HAP-1 (cell line): ENCODE data around the gene WNT6.
A peak's percentile ranks its signal among the peaks of the same experiment; 100 is the strongest.

ENCODE experiments used
- DNase-seq, 2 experiments: peaks; one replicate each; pipeline ENCODE4 v3.0.0-alpha.2; 2016 to 2020; ENCODE audit warnings: low spot score in 2 of 2
- H3K27me3 ChIP-seq: fragments of 250-450 bp; sonication (Bioruptor Pico); 2 replicates; pipeline ENCODE4 v1.5.1; 2020; ENCODE audit warnings: low read depth, mild to moderate bottlenecking, moderate library complexity
- H3K36me3 ChIP-seq: fragments of 250-450 bp; sonication (Bioruptor Pico); replicated peaks from 2 replicates; pipeline ENCODE4 v1.5.1; 2020; ENCODE audit warnings: mild to moderate bottlenecking
- H3K4me1 ChIP-seq: fragments of 250-450 bp; sonication (Bioruptor Pico); 2 replicates; pipeline ENCODE4 v1.5.1; 2020; ENCODE audit warnings: mild to moderate bottlenecking
- H3K4me3 ChIP-seq: fragments of 250-450 bp; sonication (Bioruptor Pico); 2 replicates; pipeline ENCODE4 v1.5.1; 2020; ENCODE audit warnings: mild to moderate bottlenecking, moderate library complexity
- H3K9me3 ChIP-seq: fragments of 250-450 bp; sonication (Bioruptor Pico); 2 replicates; pipeline ENCODE4 v1.5.1; 2020; ENCODE audit warnings: mild to moderate bottlenecking, moderate library complexity
- in situ Hi-C: fragments of 300-500 bp; cut with MboI; formaldehyde crosslinking; loops from 3 replicates; pipeline ENCODE4 v1.14.3; 2020; ENCODE audit warnings: low sequenced_read_pairs, inconsistent platforms, mixed read lengths

The WNT6 gene

GRCh38 chr2:218892693-218893348, 33.2 kb downstream of the WNT6 start:
- Histone ChIP-seq H3K4me3 (peak overlapping the region; percentile 22), H3K27me3 (peaks cover 20% of the 10 kb centered on the region), H3K4me1 (peaks cover 7% of the 10 kb centered on the region), H3K36me3 (no peaks in the 10 kb centered on the region), H3K9me3 (no peaks in the 10 kb centered on the region)
- DNase-seq, result peak; percentile 34 to 80
- in situ Hi-C loops, result no loop called here

GRCh38 chr2:218893349-218894150, 33.9 kb downstream of the WNT6 start:
- in situ Hi-C loops, result no loop called here
- Histone ChIP-seq H3K36me3 (no peaks in the 10 kb centered on the region), H3K27me3 (peaks cover 24% of the 10 kb centered on the region), H3K4me1 (peaks cover 7% of the 10 kb centered on the region), H3K9me3 (no peaks in the 10 kb centered on the region), H3K4me3 (peak overlapping the region; percentile 22)
- DNase-seq, result no peak

GRCh38 chr2:218894151-218894879, 34.7 kb downstream of the WNT6 start:
- H3K4me3 ChIP-seq, result no peak overlapping the region
- no peaks in the 10 kb centered on the region for H3K36me3 ChIP-seq
- in situ Hi-C loops, result no loop called here
- peaks cover 7% of the 10 kb centered on the region for H3K4me1 ChIP-seq
- no peak for DNase-seq
- no peaks in the 10 kb centered on the region for H3K9me3 ChIP-seq
- peaks cover 28% of the 10 kb centered on the region for H3K27me3 ChIP-seq

- Histone ChIP-seq H3K4me1 (peaks cover 7% of the 10 kb centered on the region), H3K9me3 (no peaks in the 10 kb centered on the region), H3K36me3 (no peaks in the 10 kb centered on the region), H3K27me3 (peaks cover 32% of the 10 kb centered on the region), H3K4me3 (no peak overlapping the region)
- in situ Hi-C loops, result no loop called here
- no peak for DNase-seq
Measured at GRCh38 chr2:218894880-218895157, 35.2 kb downstream of the WNT6 start.

- H3K9me3 ChIP-seq, result no peaks in the 10 kb centered on the region
- in situ Hi-C loops, result no loop called here
- H3K4me1 ChIP-seq, result peaks cover 7% of the 10 kb centered on the region
- no peak overlapping the region for H3K4me3 ChIP-seq
- DNase-seq, result no peak
- no peaks in the 10 kb centered on the region for H3K36me3 ChIP-seq
- peaks cover 32% of the 10 kb centered on the region for H3K27me3 ChIP-seq
Measured at GRCh38 chr2:218895326-218895725, 35.7 kb downstream of the WNT6 start.

- Histone ChIP-seq H3K27me3 (peaks cover 35% of the 10 kb centered on the region), H3K9me3 (no peaks in the 10 kb centered on the region), H3K4me3 (no peak overlapping the region), H3K36me3 (no peaks in the 10 kb centered on the region), H3K4me1 (peaks cover 7% of the 10 kb centered on the region)
- no peak for DNase-seq
- in situ Hi-C loops, result no loop called here
Measured at GRCh38 chr2:218895759-218896500, 36.3 kb downstream of the WNT6 start.

- H3K4me1 ChIP-seq, result peaks cover 7% of the 10 kb centered on the region
- no peaks in the 10 kb centered on the region for H3K9me3 ChIP-seq
- H3K27me3 ChIP-seq, result peaks cover 38% of the 10 kb centered on the region
- H3K36me3 ChIP-seq, result no peaks in the 10 kb centered on the region
- in situ Hi-C loops, result no loop called here
- H3K4me3 ChIP-seq, result no peak overlapping the region
- DNase-seq, result peak in 1 of 2 experiments; percentile 34
Measured at GRCh38 chr2:218896501-218897393, 37.1 kb downstream of the WNT6 start.

GRCh38 chr2:218897394-218898108, 37.9 kb downstream of the WNT6 start:
- Histone ChIP-seq H3K4me3 (no peak overlapping the region), H3K9me3 (no peaks in the 10 kb centered on the region), H3K27me3 (peaks cover 38% of the 10 kb centered on the region), H3K4me1 (peaks cover 5% of the 10 kb centered on the region), H3K36me3 (no peaks in the 10 kb centered on the region)
- in situ Hi-C loops, result no loop called here
- DNase-seq, result no peak

- no peaks in the 10 kb centered on the region for H3K36me3 ChIP-seq
- peaks cover under 1% of the 10 kb centered on the region for H3K4me1 ChIP-seq
- H3K4me3 ChIP-seq, result no peak overlapping the region
- H3K9me3 ChIP-seq, result no peaks in the 10 kb centered on the region
- peak; percentile 46 to 83 for DNase-seq
- in situ Hi-C loops, result no loop called here
- H3K27me3 ChIP-seq, result peaks cover 40% of the 10 kb centered on the region
Measured at GRCh38 chr2:218898109-218898878, 38.7 kb downstream of the WNT6 start.

GRCh38 chr2:218899147-218899546, 39.5 kb downstream of the WNT6 start:
- DNase-seq, result no peak
- Histone ChIP-seq H3K9me3 (no peaks in the 10 kb centered on the region), H3K36me3 (no peaks in the 10 kb centered on the region), H3K4me1 (no peaks in the 10 kb centered on the region), H3K4me3 (no peak overlapping the region), H3K27me3 (peaks cover 41% of the 10 kb centered on the region)
- in situ Hi-C loops, result no loop called here

- Histone ChIP-seq H3K36me3 (no peaks in the 10 kb centered on the region), H3K4me1 (no peaks in the 10 kb centered on the region), H3K27me3 (peaks cover 39% of the 10 kb centered on the region), H3K9me3 (no peaks in the 10 kb centered on the region), H3K4me3 (no peak overlapping the region)
- in situ Hi-C loops, result no loop called here
- DNase-seq, result no peak
Measured at GRCh38 chr2:218902427-218902826, 42.8 kb downstream of the WNT6 start.

GRCh38 chr2:218904176-218904575, 44.6 kb downstream of the WNT6 start:
- in situ Hi-C loops, result no loop called here
- H3K4me1 ChIP-seq, result no peaks in the 10 kb centered on the region

More at GRCh38 chr2:218904176-218904575, 44.6 kb downstream of the WNT6 start:
- H3K4me3 ChIP-seq, result no peak overlapping the region
- H3K9me3 ChIP-seq, result no peaks in the 10 kb centered on the region
- H3K36me3 ChIP-seq, result no peaks in the 10 kb centered on the region
- H3K27me3 ChIP-seq, result peaks cover 27% of the 10 kb centered on the region
- no peak for DNase-seq
